Bladder microvascular endothelial cell (primary cell): ENCODE data around the gene DPP9. TPM values are rescaled to one million over a fixed set of nuclear protein-coding genes. Genes with fewer than 3 reads are reported as not detected.

Experiments
- total RNA-seq: library from RNA; depleted of rRNA; stranded (reverse); fragments of >200 nt; gene quantifications from 2 replicates; pipeline ENCODE4 v1.2.3, GENCODE V29; 2014

DPP9 gene
- total RNA-seq = 24.4 and 34.0 TPM in 2 replicates

DNA sequence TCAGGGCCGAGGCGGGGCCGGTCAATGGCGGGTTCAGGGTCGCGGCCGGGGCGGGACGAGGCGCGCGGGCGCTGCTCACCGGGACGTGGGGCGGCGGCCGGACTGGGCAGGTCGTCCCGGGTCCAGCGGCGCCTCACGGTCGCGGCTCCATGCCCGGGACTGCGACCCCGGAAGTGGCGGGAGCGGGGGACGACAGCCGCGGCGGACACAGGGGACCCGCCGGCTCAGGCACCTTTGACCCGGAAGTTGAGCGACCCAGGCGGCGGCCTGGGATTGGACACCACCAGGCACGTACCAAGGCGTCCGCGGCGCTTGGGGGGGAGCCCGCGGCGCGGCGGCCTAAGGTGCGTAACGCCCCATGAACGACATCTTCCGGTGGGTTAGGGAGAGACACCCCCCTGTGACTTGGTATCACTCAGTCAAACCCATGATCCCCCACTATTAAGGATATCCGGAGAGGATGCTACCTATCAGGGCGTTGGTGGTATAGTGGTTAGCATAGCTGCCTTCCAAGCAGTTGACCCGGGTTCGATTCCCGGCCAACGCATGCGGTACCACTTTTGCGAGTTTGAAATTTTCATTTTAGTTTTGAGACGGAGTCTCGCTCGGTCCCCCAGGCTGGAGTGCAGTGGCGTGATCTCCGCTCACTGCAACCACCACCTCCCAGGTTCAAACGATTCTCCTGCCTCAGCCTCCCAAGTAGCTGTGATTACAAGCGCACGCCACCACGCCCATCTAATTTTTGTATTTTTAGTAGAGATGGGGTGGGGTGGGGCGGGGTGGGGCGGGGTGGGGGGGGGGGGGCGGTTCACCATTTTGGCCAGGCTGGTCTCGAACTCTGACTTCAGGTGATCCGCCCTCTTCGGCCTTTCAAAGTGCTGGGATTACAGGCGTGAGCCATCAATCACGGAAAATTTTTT is at the start of gene DPP9:
DPP9 (minus strand) TSS at position 248 of the 920 bp plus-strand sequence. CDS start 3,936 bp downstream, outside the sequence.

DNA sequence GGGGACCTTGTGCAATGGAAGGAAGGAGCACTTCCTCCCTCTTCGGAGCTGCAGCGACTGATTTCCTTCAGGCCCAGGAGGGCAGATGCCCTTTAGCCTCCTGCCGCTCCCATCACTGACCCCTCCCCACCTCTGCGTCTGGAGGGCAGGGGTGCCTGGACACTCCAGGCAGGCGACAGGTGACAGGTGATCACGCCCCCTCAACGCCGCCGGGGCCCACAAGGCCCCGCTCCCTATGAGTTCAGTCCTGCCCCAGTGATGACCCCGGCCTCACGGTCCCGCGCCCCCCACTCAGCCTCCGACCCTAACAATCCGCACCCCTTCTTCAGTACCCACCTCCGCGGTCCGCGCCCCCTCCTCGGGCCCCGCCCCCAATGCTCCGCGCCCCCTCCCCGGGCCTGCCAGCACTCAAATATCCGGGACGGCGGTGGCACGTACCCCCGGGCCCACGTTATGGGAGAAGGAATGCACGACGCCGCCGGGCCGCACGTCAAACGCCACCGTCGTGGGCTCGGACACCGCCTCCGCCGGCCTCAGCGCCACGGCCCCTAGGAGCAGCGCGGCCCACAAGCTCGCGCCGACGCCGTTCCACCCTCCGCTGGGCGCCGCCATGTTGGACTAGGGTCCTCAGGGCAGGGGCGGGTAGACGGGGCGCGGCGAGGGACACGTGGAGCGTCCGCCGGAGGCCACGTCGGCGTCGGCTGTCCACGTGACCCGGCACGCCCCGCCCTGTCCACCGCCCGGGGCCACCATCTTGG is 53.7 kb downstream of the DPP9 start, which contains the start of gene MYDGF:
MYDGF (minus strand) TSS at position 620 of the 758 bp plus-strand sequence; CDS start at position 612, 8 bp downstream.

DNA sequence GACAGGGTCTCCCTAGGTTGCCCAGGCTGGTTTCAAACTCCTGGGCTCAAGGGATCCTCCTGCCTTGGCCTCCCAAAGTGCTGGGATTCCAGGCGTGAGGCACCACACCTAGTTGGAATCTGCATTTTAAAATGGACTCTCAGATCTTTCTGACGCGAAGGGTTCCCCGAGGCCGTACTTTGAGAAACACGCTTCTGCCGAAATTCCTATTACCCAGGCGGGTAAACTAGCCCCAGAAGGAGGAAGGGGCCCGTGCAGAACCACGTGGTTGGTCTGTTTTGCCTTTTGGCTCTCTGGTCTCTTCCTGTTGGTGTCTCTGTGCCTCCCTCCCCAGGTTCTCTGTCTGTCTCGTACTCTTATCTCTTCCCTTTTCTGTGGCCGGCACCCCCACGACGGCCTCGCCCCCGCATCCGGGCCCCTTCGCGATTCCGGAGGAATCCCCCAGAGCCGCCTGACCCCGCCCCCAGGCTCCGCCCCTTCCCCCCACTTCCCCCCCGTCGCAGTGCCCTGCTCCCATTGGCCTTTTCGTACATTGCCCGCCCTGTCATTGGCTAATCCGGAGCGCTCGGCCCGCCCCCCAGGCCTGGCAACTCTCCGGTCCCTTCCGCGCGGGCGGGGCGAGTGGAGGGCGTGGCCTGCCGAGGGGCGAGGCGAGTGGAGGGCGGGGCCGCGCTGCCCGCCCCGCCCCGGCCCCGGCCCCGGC is 84.7 kb downstream of the DPP9 start, which contains the start of gene TNFAIP8L1:
TNFAIP8L1 (plus strand) TSS at position 689 of the 703 bp plus-strand sequence. CDS start 12,354 bp downstream, outside the sequence.

Other genes starting within 250 kb of the DPP9 start
- 3.3 TPM in 1 of 2 replicates, not detected in the other for gene PLIN4, start 205.4 kb downstream of the DPP9 start, total RNA-seq
- 0.16 and 4.7 TPM in 2 replicates for gene PLIN5, start 188.6 kb downstream of the DPP9 start, total RNA-seq
- gene LRG1, start 183.8 kb downstream of the DPP9 start, total RNA-seq = 0.49 and 1.5 TPM in 2 replicates
- 136 and 191 TPM in 2 replicates for gene SEMA6B, start 164.2 kb downstream of the DPP9 start, total RNA-seq
- 52.0 and 74.3 TPM in 2 replicates for gene TNFAIP8L1, start 84.3 kb downstream of the DPP9 start, total RNA-seq
- gene MYDGF, start 53.5 kb downstream of the DPP9 start, total RNA-seq = 194 and 217 TPM in 2 replicates
- gene FEM1A, start 67.9 kb upstream of the DPP9 start, total RNA-seq = 9.9 and 15.5 TPM in 2 replicates
- 3.1 and 7.0 TPM in 2 replicates for gene TICAM1, start 107.9 kb upstream of the DPP9 start, total RNA-seq
- gene PLIN3, start 143.8 kb upstream of the DPP9 start, total RNA-seq = 83.9 and 93.2 TPM in 2 replicates
- under 0.01 TPM in 1 of 2 replicates, not detected in the other for gene ARRDC5, start 179.1 kb upstream of the DPP9 start, total RNA-seq
- 43.7 and 54.9 TPM in 2 replicates for gene UHRF1, start 185.7 kb upstream of the DPP9 start, total RNA-seq
- gene KDM4B, start 245.3 kb upstream of the DPP9 start, total RNA-seq = 9.7 and 21.3 TPM in 2 replicates